Transverse colon (tissue), 4 donors: Measurements from ENCODE around the gene MPPED2. TPM values are rescaled to one million over a fixed set of nuclear protein-coding genes. Genes with fewer than 3 reads are reported as not detected.

Experiments
- DNase-seq: peaks from one replicate; pipeline ENCODE4 v3.0.0-alpha.2; 2019
- H3K27ac ChIP-seq, 4 donors: fragments of 200-600 bp; sonication (generic); 2 replicates each; pipeline ENCODE4 v1.5.1; 2016 to 2018; ENCODE audit warnings: inconsistent platforms in 4 of 4
- H3K27me3 ChIP-seq: fragments of 200-600 bp; sonication (generic); 2 replicates; pipeline ENCODE4 v1.5.1; 2017; ENCODE audit warnings: inconsistent platforms
- H3K36me3 ChIP-seq, 4 donors: fragments of 200-600 bp; sonication (generic); 2 replicates each; pipeline ENCODE4 v1.5.1; 2017 to 2019; ENCODE audit warnings: inconsistent platforms in 4 of 4
- H3K4me1 ChIP-seq, 4 donors: fragments of 200-600 bp; sonication (generic); 2 replicates each; pipeline ENCODE4 v1.5.1; 2017 to 2020; ENCODE audit warnings: inconsistent platforms in 4 of 4
- H3K4me3 ChIP-seq, 4 donors: fragments of 200-600 bp; sonication (generic); 1 replicate in 1 of 4; 2 replicates in 3 of 4; pipeline versions ENCODE4 v1.5.1 to v1.6.1; 2017 to 2019; ENCODE audit warnings: inconsistent platforms in 4 of 4
- H3K9me3 ChIP-seq, 2 donors: fragments of 200-600 bp; sonication (generic); 2 replicates each; pipeline ENCODE4 v1.5.1; 2017 to 2019; ENCODE audit warnings: inconsistent platforms in 2 of 2
- CTCF ChIP-seq, 5 experiments: fragments of 200-600 bp in 3 of 5; fragments of 450-650 bp in 2 of 5; sonication (generic) in 3 of 5; IDR thresholded peaks; 1 replicate in 2 of 5; 2 replicates in 3 of 5; pipeline ENCODE4 v1.5.1; 2016 to 2017; ENCODE audit warnings: antibody characterized with exemption in 5 of 5, inconsistent platforms in 3 of 5, mild to moderate bottlenecking in 2 of 5, moderate library complexity in 1 of 5
- EP300 ChIP-seq: sonication (generic); formaldehyde crosslinking; IDR thresholded peaks from one replicate; pipeline ENCODE4 v1.6.1; 2017; ENCODE audit warnings: antibody characterized with exemption, low read depth
- POLR2AphosphoS5 ChIP-seq, 3 donors: sonication (generic); formaldehyde crosslinking; IDR thresholded peaks; one replicate each; pipeline ENCODE4 v1.6.1; 2016; ENCODE audit warnings: antibody characterized with exemption in 3 of 3
- WGBS, 2 donors: methylation state at CpG; one replicate each; pipeline ENCODE4 v1.1.5; 2018; ENCODE audit warnings: low coverage in 1 of 2; 5-methylcytosine and 5-hydroxymethylcytosine counted together
- in situ Hi-C, 4 donors: fragments of 200-750 bp; cut with MboI; loops; one replicate each; pipeline versions ENCODE4 v1.15.0 to v1.15.1; 2017; ENCODE audit warnings: low sequenced_read_pairs in 3 of 4, low pct_ligation_motif_present in 1 of 4, low pct_unique_long_range_greater_than_20kb in 1 of 4
- intact Hi-C: fragments of 100-400 bp; cut with DNase I; formaldehyde crosslinking; loops from one replicate; pipeline ENCODE4 v1.15.1; 2023; ENCODE audit warnings: low total_unique reads
- total RNA-seq, 4 donors: library from RNA; depleted of rRNA; stranded (reverse); fragments of >200 nt; gene quantifications; one replicate each; pipeline ENCODE4 v1.1.0, GENCODE V29; 2016

The MPPED2 gene
- total RNA-seq, 4 donors from 2014 or later, result 1.4 to 1.6 TPM; not detected in 2

- Histone ChIP-seq H3K4me1 (no peaks in the 10 kb centered on the region), H3K4me3 (no peak overlapping the region), H3K36me3 (no peaks in the 10 kb centered on the region), H3K27ac (no peak overlapping the region), H3K9me3 (no peaks in the 10 kb centered on the region), H3K27me3 (no peaks in the 10 kb centered on the region)
- in situ Hi-C loops, result loop anchor here in 2 of 4 donors (10.0 to 25.0 kb wide), 3 partner anchors 481 to 551 kb away; no protein-coding TSS in a partner anchor
- DNase-seq, result no peak
- intact Hi-C loops, result no loop called here
- no peak for TF ChIP-seq EP300
- TF ChIP-seq CTCF (IDR thresholded peaks at IDR 0.05), result no peak
- TF ChIP-seq POLR2AphosphoS5 (IDR thresholded peaks at IDR 0.05), result no peak
- 56% methylated on average over 7 of the region's 7 CpGs; no CpG with 5 or more reads in 1 of the 2 donors for WGBS, 2 donors
Measured at GRCh38 chr11:30364139-30364836, 221.9 kb downstream of the MPPED2 start.

- in situ Hi-C loops (loop anchor here in 2 of 4 donors (10.0 to 25.0 kb wide), 3 partner anchors 484 to 554 kb away; no protein-coding TSS in a partner anchor), intact Hi-C loops (no loop called here)
- Histone ChIP-seq H3K27me3 (no peaks in the 10 kb centered on the region), H3K4me1 (no peaks in the 10 kb centered on the region), H3K36me3 (no peaks in the 10 kb centered on the region), H3K27ac (no peak overlapping the region), H3K4me3 (no peak overlapping the region), H3K9me3 (no peaks in the 10 kb centered on the region)
- TF ChIP-seq EP300, result no peak
- no peak for DNase-seq
Measured at GRCh38 chr11:30360741-30361140, 225.4 kb downstream of the MPPED2 start.
